GM12875 (cell line): ENCODE data around the gene VGLL2.

Source experiments
- H3K4me3 ChIP-seq: one replicate; pipeline ENCODE4 v1.5.1; 2011; ENCODE audit warnings: low read depth, low read length, control low read depth
- CTCF ChIP-seq: IDR thresholded peaks from 2 replicates; pipeline ENCODE4 v1.5.1; 2011; ENCODE audit warnings: low read depth, mild to moderate bottlenecking, control low read depth, inconsistent platforms, low read length, moderate library complexity, borderline replicate concordance; ENCODE audit not compliant: insufficient read depth

The VGLL2 gene

GRCh38 chr6:117275711-117276110 lies 10.4 kb downstream of the VGLL2 start:
- TF ChIP-seq CTCF: no peak
- no peak overlapping the region for H3K4me3 ChIP-seq

- H3K4me3 ChIP-seq: no peak overlapping the region
- no peak for TF ChIP-seq CTCF
Measured at GRCh38 chr6:117276778-117277316, 11.5 kb downstream of the VGLL2 start.

DNA sequence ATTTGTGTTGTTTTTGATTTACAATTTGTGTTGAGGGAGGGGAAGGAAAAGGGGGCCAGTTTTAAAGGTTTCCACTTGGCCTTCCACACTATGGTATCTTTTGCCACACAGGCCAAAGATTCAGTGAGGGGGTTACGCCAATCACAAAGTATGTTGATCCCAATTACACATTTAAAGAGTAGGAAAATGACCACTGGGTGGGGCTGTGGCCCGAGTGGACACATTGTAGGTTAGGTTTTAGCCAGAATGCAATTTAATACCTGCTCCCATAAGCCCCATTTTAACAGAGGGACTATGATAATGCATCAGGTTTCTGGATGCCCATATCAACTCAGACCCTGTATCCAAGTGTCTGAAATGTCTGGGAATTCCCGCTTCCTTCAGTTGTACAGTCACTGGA lies 15.6 kb downstream of the VGLL2 start:
- no peak overlapping the region for H3K4me3 ChIP-seq
- no peak for TF ChIP-seq CTCF

GRCh38 chr6:117288083-117288715 lies 22.8 kb downstream of the VGLL2 start:
- H3K4me3 ChIP-seq: no peak overlapping the region
- no peak for TF ChIP-seq CTCF

DNA sequence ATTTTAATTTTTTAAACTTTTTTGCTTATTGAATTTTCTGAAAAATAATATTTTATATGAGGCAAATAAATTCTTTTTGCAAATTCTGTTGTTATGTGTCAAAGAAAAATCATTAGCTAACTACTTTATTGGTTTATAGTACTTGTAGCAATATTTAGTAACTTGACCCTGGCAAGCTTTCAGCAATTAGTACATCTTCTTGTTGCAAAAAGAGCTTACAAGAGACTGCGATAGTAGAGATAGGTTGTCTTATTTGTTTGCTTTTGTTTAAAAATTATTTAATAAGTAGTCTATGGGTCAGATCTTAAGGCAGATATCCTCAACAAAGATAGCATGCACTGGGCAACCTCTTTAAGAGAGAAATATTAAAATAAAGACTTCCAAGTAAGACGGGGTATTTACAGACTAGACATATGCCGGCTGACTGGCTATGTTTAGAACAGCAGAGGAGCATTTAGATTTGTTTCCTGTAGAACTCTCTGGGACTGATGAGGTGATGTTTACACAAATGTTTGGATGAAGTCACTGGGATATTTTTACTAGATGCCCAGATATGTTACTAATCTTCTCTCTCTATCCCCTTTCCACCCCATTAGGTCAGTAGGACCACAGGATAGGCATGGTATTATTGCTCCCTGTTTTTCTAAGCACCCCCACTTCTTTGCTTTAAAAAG lies 25.0 kb downstream of the VGLL2 start:
- no peak for TF ChIP-seq CTCF
- H3K4me3 ChIP-seq: no peak overlapping the region

DNA sequence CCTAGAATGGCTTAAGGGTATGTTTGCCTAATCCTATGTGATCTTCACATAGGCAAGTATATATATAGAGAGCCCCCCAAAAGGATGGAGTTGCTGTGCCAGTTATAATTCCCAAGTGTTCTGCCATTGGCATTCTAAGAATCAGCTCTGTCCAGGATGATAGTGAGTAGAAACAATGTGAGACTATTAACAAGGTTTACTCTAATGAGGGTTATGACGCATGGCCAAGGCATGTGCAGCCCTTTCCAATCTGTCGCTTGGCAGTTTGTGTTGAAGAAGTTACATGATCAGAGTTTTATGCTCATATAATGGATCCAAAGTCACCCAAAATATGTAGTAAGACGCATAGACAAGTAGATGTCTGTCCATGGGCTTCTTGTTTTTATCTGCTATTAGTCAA lies 33.6 kb downstream of the VGLL2 start:
- TF ChIP-seq CTCF: no peak
- H3K4me3 ChIP-seq: no peak overlapping the region

- no peak for TF ChIP-seq CTCF
- H3K4me3 ChIP-seq: no peak overlapping the region
Measured at GRCh38 chr6:117303323-117303722, 38.0 kb downstream of the VGLL2 start.
